NCI-H128 (cell line): ENCODE results near the gene WASL.

Experiments used
- DNase-seq: peaks from one replicate; lab custom pipeline; 2025; ENCODE audit not compliant: unreplicated experiment; lab: John Stamatoyannopoulos, UW

Gene WASL

DNA sequence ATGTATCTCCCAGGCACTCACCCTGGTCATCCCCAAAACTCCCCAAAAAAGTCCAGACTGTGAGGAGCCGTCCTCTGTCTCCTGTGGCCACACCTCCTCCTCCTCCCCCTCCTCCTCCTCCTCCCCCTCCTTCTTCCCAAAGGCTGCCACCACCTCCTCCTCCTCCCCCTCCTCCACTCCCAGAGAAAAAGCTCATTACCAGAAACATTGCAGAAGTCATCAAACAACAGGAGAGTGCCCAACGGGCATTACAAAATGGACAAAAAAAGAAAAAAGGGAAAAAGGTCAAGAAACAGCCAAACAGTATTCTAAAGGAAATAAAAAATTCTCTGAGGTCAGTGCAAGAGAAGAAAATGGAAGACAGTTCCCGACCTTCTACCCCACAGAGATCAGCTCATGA lies 86.0 kb downstream of the WASL start:
- DNase-seq: no peak

GRCh38 chr7:123662293-123662692 lies 86.5 kb downstream of the WASL start:
- DNase-seq: no peak

DNA sequence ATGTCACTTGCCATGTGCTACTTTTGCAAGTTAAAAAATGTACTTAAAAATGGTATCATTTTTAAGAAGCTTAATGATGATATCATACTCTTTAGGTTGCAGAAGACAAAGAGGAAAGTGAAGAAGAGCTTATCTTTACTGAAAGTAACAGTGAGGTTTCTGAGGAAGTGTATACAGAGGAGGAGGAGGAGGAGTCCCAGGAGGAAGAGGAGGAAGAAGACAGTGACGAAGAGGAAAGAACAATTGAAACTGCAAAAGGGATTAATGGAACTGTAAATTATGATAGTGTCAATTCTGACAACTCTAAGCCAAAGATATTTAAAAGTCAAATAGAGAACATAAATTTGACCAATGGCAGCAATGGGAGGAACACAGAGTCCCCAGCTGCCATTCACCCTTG lies 87.0 kb downstream of the WASL start:
- DNase-seq: no peak

- no peak for DNase-seq
Measured at GRCh38 chr7:123660514-123661354, 88.1 kb downstream of the WASL start.

DNA sequence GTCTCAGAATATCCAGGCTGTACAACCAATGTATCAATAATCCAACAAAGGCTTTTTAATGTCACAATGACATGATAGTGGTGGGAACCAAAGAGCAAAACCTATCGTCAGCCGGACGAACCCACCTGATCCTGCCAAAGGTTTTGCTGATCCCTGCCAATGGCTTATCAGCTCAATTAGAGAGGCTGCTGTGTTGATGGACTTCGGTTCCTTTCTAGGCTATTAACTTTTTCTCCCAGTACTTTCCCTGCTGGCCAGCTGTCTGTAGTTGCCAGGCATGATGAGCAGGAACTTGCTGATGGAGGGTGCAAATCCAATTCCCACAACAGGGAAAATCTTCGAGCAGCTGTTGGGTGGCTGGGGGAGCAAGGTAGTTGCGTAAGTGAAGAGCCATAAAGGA lies 90.8 kb downstream of the WASL start:
- DNase-seq: no peak

DNA sequence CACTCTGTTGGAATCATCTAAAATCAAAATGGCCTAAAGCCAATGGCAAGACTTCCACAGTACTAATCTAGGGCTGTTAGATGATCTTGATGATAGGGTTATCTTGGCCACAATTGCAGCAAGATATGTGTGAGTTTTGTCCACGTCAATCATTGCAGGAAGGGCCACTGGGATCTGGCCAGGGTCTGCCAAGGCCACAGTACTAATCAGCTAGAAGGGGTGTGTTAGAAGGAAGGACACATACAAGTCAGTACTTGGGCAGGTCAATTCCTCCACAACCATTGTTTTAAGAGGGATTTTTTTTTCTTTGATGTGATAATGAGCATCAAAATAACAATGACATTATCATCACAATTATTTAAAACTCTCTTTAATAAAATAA lies 91.5 kb downstream of the WASL start:
- no peak for DNase-seq

GRCh38 chr7:123656544-123657303 lies 92.1 kb downstream of the WASL start:
- DNase-seq: no peak

DNA sequence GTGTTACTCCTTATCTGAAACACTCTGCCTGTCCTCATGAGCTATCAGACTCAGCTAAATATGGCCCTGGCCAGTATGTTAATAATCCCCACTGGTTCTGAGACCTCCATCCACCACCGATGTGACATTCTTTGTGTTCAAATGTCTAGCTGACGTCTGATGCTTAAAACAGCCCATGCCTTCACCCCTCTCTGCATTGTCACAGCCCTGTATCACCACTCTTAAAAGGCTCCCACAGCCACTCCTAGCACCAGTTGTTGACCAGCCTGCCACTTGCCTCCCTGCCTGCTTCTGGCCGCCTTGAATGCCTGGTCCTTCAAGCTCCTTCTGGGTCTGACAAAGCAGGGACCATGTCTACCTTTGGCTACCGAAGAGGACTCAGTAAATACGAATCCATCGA lies 93.2 kb downstream of the WASL start, which contains the start of gene LMOD2:
Gene LMOD2, plus strand, starts transcription at position 253 of the 400 bp plus-strand sequence. Its CDS starts 98 bp downstream, at position 351.
- no peak for DNase-seq

DNA sequence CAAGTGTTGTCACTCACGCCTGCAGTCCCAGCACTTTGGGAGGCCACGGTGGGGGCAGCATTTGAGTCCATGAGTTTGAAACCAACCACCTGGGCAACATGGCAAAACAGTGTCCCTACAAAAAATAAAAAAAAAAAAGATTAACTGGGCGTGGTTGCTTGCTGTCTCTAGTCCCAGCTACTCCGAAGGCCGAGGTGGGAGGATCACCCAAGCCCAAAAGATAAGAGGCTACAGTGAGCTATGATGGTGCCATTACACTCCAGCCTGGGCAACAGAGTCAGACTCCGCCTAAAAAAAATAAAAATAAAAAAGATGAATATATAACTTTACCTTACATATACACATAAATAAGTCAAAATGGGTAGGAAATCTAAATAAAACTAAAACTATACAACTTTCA lies 95.6 kb downstream of the WASL start:
- DNase-seq: no peak

DNA sequence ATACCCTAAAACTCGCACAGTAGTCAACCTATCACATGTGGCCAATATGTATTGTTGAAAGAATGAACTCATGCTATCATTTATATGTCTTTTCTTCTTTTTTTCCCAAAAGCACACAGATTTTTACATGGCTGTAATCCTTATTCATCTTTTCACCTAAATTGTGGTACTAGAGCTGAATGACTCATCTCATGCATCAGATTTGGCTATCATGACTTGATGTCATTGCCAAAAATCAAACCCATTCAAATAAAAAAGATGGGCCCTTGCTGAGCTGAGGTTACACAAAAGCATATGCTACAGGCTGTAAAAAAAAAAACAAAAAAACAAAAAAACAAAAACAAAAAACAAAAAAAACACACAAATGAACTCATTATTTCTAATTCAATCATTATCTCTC lies 96.4 kb downstream of the WASL start:
- no peak for DNase-seq

DNA sequence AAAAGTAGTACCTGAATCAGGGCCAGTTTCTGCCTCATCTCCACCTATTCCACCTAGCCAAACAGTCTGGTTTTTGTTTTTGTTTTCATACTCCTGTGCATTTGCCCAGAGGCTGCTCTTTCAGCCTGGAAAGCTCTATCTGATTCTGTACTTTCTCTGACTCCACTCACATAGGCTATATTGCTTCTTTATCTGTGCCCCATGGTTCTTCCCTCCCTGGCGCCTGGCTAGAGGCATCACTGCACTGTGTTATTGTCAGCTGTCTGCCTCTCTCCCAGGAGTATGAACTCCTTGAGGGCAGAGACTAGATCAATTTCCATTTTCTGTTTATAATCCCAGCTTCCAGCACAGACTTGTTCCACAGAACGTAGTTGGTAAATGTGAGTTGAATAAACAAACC lies 98.2 kb downstream of the WASL start:
- DNase-seq: no peak

GRCh38 chr7:123649964-123650363 lies 98.8 kb downstream of the WASL start:
- no peak for DNase-seq

DNA sequence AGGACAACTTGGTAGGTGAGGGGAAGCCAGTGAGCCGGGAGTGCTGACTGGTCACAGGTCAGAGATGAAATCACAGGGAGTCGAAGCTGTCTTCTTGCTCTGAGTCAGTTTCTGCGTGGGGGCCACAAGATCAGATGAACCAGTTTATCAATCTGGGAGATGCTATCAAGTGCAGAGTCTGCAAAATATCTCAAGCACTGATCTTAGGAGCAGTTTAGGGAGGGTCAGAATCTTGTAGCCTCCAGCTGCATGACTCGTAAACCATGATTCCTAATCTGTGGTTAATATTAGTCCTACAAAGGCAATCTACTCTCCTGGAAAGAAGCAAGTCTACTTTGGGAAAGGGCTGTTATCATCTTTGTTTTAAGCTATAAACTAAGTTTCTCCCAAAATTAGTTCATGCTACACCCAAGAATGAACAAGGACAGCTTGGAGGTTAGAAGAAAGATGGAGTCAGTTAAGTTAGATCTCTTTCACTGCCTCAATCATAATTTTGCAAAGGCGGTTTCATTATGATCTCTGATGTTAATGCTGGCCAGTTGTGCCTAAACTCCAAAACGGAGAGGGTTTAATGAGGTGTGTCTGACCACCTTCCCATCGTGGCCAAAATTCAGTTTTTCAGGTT lies 101.6 kb downstream of the WASL start:
- DNase-seq: no peak

DNA sequence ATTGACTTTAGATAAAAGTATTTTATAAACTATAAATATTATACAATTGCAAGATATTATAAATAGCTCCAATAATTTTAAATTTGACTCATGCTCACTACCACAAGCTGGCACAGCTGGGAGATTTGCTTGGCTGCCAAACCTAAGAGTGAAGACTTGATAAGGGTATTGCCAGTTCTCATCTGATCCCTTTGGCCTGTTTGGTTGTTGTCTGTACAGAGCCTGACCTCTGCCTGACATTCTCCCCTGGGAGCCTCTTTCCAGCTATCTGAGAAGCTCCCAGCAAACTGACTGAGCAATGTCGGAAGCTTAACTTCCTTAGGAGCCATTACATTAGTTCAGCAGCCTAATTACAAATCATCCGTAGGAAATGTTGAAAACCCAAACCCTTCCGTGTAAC lies 103.3 kb downstream of the WASL start:
- DNase-seq: no peak

GRCh38 chr7:123643495-123644441 lies 105.0 kb downstream of the WASL start:
- no peak for DNase-seq

DNA sequence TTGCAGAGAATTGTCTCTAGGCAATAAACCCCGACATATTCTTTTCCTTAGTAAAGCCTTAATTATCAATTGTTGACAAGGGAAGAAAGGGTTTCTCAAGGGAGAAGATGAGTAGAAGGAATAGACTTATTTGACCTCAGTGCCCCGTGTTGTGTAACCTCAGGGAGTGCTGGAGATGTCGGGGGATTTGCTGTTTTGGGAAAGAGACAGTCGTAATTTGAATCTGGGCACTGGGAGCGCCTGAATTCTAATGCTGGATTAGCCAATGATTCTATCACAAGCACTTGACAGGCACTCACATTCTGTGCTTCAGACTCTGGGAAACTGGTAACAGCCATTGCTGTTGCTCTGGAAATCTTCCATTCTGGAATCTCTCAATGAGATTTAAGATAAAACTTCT lies 106.9 kb downstream of the WASL start:
- no peak for DNase-seq

- DNase-seq: no peak
Measured at GRCh38 chr7:123640583-123640982, 108.2 kb downstream of the WASL start.

GRCh38 chr7:123639631-123640030 lies 109.2 kb downstream of the WASL start:
- DNase-seq: no peak

DNA sequence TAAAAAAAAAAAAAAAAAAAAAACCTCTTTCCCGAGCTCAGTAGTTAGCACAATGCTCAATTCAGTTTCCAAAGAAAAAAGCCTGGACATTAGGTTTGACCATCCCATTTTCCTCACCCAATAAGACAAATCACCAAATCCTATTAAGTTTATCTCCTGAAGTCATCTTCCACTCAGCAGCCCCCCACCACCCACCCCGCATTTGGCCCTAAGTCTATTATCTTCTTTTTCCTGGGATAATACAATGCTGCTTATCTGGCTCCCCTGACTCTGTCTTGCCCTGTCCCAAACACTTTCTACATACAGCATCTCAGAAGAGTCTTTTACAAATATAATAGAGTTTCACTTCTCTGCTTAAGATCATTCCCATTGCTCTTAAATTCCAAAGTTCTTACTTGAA lies 110.9 kb downstream of the WASL start:
- no peak for DNase-seq

DNA sequence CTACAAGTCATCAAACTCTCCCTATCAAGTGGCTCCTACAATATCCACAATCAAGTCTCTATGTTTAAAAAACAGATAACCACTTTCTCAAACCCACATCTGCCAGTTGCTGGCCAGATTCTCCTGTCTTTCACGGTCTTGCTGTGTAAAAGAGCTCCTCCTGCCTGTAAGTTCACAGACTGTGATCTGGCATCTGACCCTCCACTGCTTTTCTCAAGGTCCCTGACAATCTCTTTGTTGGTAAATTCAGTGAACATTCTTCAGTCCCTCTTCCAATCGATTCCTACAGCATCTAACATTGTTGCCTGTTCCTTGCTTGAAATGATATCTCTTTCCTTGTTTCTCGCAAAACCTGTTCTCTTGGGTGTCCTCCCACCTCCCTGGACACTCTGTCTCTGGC lies 111.6 kb downstream of the WASL start:
- no peak for DNase-seq
